ENCODE results near the gene TMEM218. TPM values are rescaled to one million over a fixed set of nuclear protein-coding genes. Genes with fewer than 3 reads are reported as not detected.

TMEM218 gene
- total RNA-seq, 1 experiment from 2014 or later = 20.5 TPM

DNA sequence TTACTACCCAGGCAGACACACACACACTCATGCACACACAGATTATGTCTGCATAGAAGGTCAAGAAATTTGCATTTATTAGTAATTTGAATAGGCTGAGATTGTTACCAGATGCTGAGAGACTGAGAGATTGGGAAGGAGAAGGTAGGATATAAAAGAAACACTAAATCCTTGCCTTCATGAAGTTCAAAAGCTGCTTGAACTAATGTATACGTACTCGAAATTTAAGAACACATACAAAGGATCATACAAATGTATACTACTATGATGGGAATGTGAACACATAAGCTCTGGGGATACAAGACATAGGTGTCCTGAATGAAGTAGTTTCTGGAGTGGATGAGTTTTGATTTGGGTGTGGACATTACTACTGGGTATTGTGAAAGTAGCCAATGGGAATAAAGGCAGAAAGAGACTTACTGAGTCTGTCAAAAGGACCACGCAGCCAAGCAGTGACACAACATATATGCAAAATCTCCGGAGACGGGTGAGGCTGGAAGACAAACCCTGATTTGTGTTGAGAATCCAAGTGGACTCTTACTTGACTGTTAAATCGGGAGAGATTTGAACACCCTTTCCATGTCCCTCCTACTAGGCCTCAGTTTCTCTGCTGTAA is 45.8 kb upstream of the TMEM218 start:
- no peak for TF ChIP-seq EZH2 (IDR thresholded peaks at IDR 0.05; ENCODE audit: low read depth)
- TF ChIP-seq, protein P1, sequence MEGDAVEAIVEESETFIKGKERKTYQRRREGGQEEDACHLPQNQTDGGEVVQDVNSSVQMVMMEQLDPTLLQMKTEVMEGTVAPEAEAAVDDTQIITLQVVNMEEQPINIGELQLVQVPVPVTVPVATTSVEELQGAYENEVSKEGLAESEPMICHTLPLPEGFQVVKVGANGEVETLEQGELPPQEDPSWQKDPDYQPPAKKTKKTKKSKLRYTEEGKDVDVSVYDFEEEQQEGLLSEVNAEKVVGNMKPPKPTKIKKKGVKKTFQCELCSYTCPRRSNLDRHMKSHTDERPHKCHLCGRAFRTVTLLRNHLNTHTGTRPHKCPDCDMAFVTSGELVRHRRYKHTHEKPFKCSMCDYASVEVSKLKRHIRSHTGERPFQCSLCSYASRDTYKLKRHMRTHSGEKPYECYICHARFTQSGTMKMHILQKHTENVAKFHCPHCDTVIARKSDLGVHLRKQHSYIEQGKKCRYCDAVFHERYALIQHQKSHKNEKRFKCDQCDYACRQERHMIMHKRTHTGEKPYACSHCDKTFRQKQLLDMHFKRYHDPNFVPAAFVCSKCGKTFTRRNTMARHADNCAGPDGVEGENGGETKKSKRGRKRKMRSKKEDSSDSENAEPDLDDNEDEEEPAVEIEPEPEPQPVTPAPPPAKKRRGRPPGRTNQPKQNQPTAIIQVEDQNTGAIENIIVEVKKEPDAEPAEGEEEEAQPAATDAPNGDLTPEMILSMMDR (conservative IDR thresholded peaks at IDR 0.05) = no peak
- no peaks in the 10 kb centered on the region; the same call in 1 of the 2 replicates for H3K27me3 ChIP-seq (ENCODE audit: insufficient read depth, low read depth)
- H3K9me3 ChIP-seq (ENCODE audit: insufficient read depth, low read depth) = no peaks in the 10 kb centered on the region
- H2AFZ ChIP-seq = no peak overlapping the region
- no peaks in the 10 kb centered on the region for H3K79me2 ChIP-seq (ENCODE audit: low read depth)
- H3K36me3 ChIP-seq (ENCODE audit: low read depth) = no peaks in the 10 kb centered on the region
- no TSS peak for BruUV-seq (replicated peaks)
- no peaks in the 10 kb centered on the region for H4K20me1 ChIP-seq (ENCODE audit: insufficient read depth)
- intact Hi-C loops (cut with micrococcal nuclease; ENCODE audit: unreplicated experiment) = no loop called here
- H3K4me3 ChIP-seq = no peak overlapping the region
- no peak overlapping the region for H3K27ac ChIP-seq
- POLR2A ChIA-PET (ENCODE audit: unreplicated experiment) = no interaction called here
- H3F3A ChIP-seq (ENCODE audit: insufficient read depth, low read depth) = no peaks in the 10 kb centered on the region
- no peaks in the 10 kb centered on the region for H3K9me2 ChIP-seq (ENCODE audit: insufficient read depth)
- CTCF ChIA-PET = no interaction called here
- H3K4me2 ChIP-seq = no peak overlapping the region
- DNase-seq = no peak
- no peaks in the 10 kb centered on the region for H3K4me1 ChIP-seq (replicated peaks; ENCODE audit: insufficient read depth)

DNA sequence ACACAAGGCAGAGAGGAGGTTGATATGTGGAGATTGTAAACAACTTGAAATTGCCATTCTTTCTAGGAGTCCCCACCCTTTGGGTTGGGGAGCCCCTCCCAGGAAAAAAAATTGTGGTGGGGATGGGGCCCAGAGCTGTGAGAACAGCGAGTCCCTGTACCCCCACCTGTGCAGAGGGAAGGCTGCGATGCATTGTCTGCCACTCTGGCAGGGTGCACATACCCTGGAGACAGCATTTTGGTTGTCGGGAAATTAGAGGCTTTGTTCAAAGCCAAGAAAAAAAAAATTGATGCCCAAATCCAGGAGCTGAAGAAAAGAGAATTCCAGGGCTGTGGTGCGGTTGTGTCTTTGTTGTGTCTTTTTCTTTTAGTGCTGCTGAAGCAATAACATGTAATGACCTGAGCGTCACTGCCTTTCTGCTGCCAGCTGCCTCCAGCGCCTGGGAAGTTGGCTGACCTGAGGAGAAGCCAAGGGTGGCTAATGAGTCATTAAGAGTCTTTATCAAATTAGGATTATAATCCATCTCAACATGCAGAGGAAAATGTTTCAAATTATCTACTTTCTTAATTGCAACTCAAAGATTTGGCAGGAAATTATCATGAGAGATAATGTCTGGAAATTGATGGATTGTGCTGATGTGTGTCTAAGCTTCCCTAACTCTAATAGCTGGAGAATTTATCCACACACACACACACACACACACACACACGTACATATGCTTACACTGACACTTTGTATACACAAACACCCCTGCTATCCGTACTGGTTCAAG is 45.1 kb upstream of the TMEM218 start:
- H4K20me1 ChIP-seq (ENCODE audit: insufficient read depth) = no peaks in the 10 kb centered on the region
- no peak overlapping the region for H3K4me3 ChIP-seq
- intact Hi-C loops (cut with micrococcal nuclease; ENCODE audit: unreplicated experiment) = no loop called here
- H3K27me3 ChIP-seq (ENCODE audit: insufficient read depth, low read depth) = no peaks in the 10 kb centered on the region; the same call in 1 of the 2 replicates
- ChIA-PET POLR2A (ENCODE audit: unreplicated experiment) (no interaction called here), CTCF (no interaction called here)
- H3F3A ChIP-seq (ENCODE audit: insufficient read depth, low read depth) = no peaks in the 10 kb centered on the region
- no peaks in the 10 kb centered on the region for H3K9me3 ChIP-seq (ENCODE audit: insufficient read depth, low read depth)
- H3K4me2 ChIP-seq = no peak overlapping the region
- no peaks in the 10 kb centered on the region for H3K36me3 ChIP-seq (ENCODE audit: low read depth)
- no peak overlapping the region for H2AFZ ChIP-seq
- H3K4me1 ChIP-seq (replicated peaks; ENCODE audit: insufficient read depth) = no peaks in the 10 kb centered on the region
- H3K79me2 ChIP-seq (ENCODE audit: low read depth) = no peaks in the 10 kb centered on the region
- H3K27ac ChIP-seq = no peak overlapping the region
- H3K9me2 ChIP-seq (ENCODE audit: insufficient read depth) = no peaks in the 10 kb centered on the region
- no peak for DNase-seq
- BruUV-seq (replicated peaks) = no TSS peak
- no peak for TF ChIP-seq EZH2 (IDR thresholded peaks at IDR 0.05; ENCODE audit: low read depth)
- TF ChIP-seq, protein P1 (conservative IDR thresholded peaks at IDR 0.05) = no peak

DNA sequence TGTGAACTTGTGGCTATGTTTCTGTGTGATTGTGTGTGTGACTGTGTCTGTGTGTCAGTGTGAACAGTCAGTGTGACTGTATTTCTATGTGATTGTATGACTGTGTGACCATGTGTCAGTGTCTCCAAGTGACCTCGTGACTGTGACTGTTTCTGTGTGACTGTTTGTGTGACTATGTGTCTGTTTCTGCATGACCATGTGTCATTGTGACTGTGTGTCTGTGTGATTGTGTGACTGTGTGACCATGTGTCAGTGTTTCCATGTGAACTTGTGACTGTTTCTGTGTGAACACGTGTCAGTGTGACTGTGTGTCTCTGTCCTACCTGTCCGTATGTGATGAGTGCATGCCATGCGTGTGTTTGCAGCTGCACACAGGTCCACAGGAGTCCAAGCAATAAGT is 44.3 kb upstream of the TMEM218 start:
- Histone ChIP-seq H4K20me1 (ENCODE audit: insufficient read depth) (no peaks in the 10 kb centered on the region), H3K79me2 (ENCODE audit: low read depth) (no peaks in the 10 kb centered on the region), H3K4me1 (replicated peaks; ENCODE audit: insufficient read depth) (no peaks in the 10 kb centered on the region), H3K36me3 (ENCODE audit: low read depth) (no peaks in the 10 kb centered on the region), H3K27me3 (ENCODE audit: insufficient read depth, low read depth) (no peaks in the 10 kb centered on the region; the same call in 1 of the 2 replicates), H3K9me3 (ENCODE audit: insufficient read depth, low read depth) (no peaks in the 10 kb centered on the region), H3K27ac (no peak overlapping the region), H3K9me2 (ENCODE audit: insufficient read depth) (no peaks in the 10 kb centered on the region), H2AFZ (no peak overlapping the region), H3K4me3 (no peak overlapping the region), H3F3A (ENCODE audit: insufficient read depth, low read depth) (no peaks in the 10 kb centered on the region), H3K4me2 (no peak overlapping the region)
- intact Hi-C loops (cut with micrococcal nuclease; ENCODE audit: unreplicated experiment) = no loop called here
- no TSS peak for BruUV-seq (replicated peaks)
- CTCF ChIA-PET = no interaction called here
- no peak for TF ChIP-seq EZH2 (IDR thresholded peaks at IDR 0.05; ENCODE audit: low read depth)
- TF ChIP-seq, protein P1 (conservative IDR thresholded peaks at IDR 0.05) = no peak
- DNase-seq = no peak
- POLR2A ChIA-PET (ENCODE audit: unreplicated experiment) = no interaction called here

All from PC-9 (cell line).